Measurements from ENCODE around the gene IL24. TPM values are rescaled to one million over a fixed set of nuclear protein-coding genes. Genes with fewer than 3 reads are reported as not detected.

IL24 gene
- total RNA-seq, 1 donor from 2014 or later: not detected

- no peak for DNase-seq (ENCODE audit: low spot score)
Observed at GRCh38 chr1:206924592-206925105, 27.4 kb downstream of the IL24 start.

- DNase-seq (ENCODE audit: low spot score): no peak
Observed at GRCh38 chr1:206925106-206925736, 28.0 kb downstream of the IL24 start.

DNA sequence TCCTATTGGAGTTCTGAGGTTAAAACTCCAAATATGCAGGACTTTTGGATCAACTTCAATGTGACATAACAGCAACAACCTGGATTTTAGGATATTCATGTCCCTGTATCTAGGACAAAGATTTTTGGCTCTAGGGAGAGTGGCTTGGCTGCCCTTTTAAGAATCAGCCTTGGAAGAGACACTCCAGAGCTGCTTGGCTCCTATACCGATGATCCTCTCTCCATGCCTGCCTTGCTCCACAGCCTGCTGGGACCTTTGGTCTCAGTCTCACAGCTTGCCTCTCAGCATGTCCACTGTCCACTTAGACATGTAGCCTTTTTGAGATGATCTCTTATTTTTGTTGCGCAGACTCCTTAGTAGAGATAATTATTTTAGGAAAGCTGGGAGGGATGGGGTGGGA is 29.0 kb downstream of the IL24 start:
- no peak for DNase-seq (ENCODE audit: low spot score)

DNA sequence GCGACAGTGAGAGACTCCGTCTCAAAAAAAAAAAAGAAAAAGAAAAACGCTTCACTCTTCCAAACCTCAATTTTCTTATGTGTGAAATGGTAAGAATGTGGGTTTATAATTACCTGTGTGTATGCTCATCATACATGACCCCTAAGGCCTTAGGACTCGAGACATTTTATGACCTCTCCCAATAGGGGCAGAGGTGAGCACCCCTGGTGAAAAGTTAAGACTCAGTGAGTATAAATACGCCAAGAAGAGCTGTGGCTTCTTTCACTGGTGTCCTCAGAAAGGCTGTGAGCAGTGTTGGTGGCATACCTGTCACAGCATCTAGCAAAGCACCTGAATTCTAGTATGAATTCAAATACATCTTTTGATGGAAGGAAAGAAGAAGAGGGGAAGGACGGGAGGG is 32.3 kb downstream of the IL24 start:
- no peak for DNase-seq (ENCODE audit: low spot score)

DNA sequence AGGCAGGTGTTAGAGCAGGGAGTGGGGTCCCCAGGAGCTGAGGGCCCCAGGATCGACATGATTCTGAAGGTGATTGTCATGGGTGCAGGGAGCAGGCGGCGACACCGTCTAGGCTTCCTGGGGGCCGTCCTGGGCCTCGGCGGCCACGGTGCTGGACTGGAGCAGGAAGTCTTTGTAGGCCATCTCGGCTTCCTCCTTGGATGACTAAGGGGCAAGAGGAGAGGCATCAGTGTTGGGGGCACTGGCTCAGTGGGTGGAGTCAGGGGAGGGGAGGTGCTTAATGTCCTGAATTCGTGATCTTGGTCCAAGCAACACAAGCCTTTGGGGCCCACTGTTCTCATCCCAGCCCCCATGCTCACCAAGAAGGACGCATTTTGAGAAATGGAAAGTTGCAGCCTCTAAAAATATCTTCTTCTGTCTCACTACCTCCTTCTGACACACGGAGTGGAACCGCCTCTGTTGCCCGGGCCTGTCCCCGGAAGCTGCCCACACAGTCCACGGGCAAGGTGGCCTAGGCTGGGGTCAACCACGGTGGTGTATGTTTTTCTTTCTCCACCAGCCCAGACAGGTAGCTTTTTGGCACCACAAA is 33.1 kb downstream of the IL24 start:
- DNase-seq (ENCODE audit: low spot score): no peak

DNA sequence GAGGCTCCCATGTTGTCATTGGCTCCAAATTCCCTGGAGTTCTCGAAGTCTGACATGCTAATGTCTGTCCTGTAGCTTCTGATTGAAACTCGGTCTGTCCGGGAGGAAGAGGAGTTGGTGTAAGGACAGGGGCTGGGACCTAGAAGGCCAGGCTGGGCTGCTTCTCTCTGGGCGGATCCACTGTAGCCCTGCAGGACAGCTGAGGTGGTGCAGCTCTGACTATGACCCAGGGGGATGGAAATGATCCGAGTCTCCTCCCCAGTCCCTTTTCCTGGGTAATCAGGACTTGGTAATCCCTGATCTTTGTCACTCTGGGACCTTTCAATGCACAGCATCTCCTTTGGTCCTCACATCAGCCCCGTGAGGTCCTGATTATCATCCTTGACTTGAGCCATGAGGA is 34.5 kb downstream of the IL24 start:
- no peak for DNase-seq (ENCODE audit: low spot score)

- no peak for DNase-seq (ENCODE audit: low spot score)
Observed at GRCh38 chr1:206932177-206932576, 34.9 kb downstream of the IL24 start.

- no peak for DNase-seq (ENCODE audit: low spot score)
Observed at GRCh38 chr1:206933333-206933945, 36.2 kb downstream of the IL24 start.

- DNase-seq (ENCODE audit: low spot score): no peak
Observed at GRCh38 chr1:206935491-206936067, 38.3 kb downstream of the IL24 start.

- DNase-seq (ENCODE audit: low spot score): no peak
Observed at GRCh38 chr1:206937425-206937824, 40.2 kb downstream of the IL24 start.

- no peak for DNase-seq (ENCODE audit: low spot score)
Observed at GRCh38 chr1:206939131-206939530, 41.9 kb downstream of the IL24 start.

DNA sequence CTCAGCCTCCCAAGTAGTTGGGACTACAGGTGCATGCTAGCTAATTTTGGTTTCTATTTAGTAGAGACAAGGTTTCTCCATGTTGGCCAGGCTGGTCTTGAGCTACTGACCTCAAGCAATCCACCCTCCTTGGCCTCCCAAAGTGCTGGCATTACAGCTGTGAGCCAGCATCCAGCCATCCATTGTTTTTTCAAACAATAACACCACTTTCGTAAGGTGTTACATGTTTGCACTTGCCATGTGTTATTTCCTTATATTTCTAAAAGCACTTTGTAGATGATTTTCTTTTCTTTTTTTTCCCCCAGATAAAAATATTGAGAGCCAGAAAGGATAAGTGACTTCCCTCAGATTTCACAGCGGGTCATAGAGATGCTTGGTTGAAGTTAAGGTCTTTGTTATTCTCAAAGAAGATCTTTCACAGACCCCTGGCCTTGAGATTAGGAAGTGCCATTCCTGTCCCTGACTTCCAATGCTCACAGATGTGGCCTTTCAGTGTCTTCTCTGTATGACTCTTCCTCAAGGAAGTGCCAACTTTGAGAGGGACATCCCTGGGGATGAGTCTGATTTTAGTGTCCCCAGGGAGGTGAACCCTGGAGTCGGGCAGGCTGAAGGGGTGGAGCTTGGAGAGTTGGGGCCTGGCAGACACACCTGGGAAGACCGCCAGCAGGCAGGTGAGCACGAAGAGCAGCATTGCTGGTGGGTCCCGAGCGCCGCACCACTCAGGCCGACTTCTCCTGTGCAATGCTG is 42.8 kb downstream of the IL24 start:
- DNase-seq (ENCODE audit: low spot score): no peak

DNA sequence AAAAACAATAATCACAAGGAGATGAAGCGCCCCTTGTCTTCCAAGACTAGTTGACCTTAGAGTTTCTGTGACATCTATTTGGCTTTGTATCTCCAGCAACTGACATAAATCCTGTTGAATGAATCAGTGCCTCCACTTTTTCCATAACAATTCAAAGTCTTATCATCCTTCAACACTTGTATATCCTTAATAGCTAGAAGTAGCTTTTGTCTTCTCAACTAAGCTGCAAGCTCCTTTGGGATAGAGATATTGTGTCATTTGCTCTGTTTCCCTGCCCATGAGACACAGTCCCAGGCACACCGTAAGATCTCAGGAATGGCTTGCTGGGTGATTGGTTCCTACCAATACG is 43.3 kb downstream of the IL24 start:
- DNase-seq (ENCODE audit: low spot score): no peak

- DNase-seq (ENCODE audit: low spot score): no peak
Observed at GRCh38 chr1:206941766-206942418, 44.6 kb downstream of the IL24 start.

GRCh38 chr1:206944703-206945102 is 47.5 kb downstream of the IL24 start:
- no peak for DNase-seq (ENCODE audit: low spot score)

DNA sequence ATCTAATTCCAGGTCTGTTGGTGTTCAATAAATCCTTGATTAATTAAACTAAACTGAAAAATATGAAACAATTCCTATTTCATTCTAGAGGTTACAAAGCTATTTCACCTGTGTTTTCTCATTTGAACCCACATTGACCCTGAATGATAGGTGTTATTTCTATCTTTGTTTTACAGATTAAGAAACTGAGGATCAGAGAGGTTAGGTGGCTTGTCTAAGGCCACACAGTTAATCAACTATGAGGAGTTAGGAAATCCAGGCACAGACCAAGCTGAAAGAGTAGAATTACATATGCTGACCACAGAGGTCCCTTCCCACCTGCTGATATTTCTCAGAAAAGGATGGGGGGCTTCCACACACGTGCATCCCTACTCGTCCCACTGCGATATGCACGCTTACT is 48.5 kb downstream of the IL24 start:
- DNase-seq (ENCODE audit: low spot score): no peak

- DNase-seq (ENCODE audit: low spot score): no peak
Observed at GRCh38 chr1:206946261-206946660, 49.0 kb downstream of the IL24 start, which contains the start of gene PIGR. Gene PIGR (minus strand): TSS chr1:206946466. CDS start chr1:206940531, 5,935 bp downstream.

- DNase-seq (ENCODE audit: low spot score): no peak
Observed at GRCh38 chr1:206947255-206947654, 50.0 kb downstream of the IL24 start.

DNA sequence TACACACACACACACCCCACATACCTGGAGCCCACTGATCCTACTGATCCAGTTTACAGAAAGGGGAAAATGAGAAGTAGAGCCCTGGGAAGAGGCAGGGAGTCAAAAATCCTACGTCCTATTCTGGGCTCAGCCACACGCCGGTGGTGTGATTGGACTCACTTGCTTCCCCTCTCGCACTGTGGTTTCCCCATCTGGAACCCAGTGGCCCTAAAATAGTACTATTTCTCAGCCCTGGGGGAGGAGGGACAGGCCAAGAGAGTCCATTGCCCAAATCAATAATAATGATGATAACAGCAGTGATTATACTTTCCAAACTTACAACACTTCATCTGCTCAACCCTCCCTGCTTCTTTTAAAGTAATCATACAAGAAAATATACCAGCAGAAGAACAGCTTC is 52.0 kb downstream of the IL24 start:
- DNase-seq (ENCODE audit: low spot score): no peak

- no peak for DNase-seq (ENCODE audit: low spot score)
Observed at GRCh38 chr1:206949641-206950040, 52.4 kb downstream of the IL24 start.

- DNase-seq (ENCODE audit: low spot score): no peak
Observed at GRCh38 chr1:206951318-206952100, 54.3 kb downstream of the IL24 start.
